Superior temporal gyrus (tissue), 1 donor: ENCODE results near the gene BTAF1.
"Not testable (repeated sequence)": the region's sequence is repeated elsewhere in the genome, so short reads cannot be mapped to it uniquely, and the experiment has no call there.

Experiments
- DNase-seq: peaks from one replicate; pipeline ENCODE4 v3.0.0-alpha.2; 2016; ENCODE audit errors: extremely low spot score

BTAF1 gene

DNA sequence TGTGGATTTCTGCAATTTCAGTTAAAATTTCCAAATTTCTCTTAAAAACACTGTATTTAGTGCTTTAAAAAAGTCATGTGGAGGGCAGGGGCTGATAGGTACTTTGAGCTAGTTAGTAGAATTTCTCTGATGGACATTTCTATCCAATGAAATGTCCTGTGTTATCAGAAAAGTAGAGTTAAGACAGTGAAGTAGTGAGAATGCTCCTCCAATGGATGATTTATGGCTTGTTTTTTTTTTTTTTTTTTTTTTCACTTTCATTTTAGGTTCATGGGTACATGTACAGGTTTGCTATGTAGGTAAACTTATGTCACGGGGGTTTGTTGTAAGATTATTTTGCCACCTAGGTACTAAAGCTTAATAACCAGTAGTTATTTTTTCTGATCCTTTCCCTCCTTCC lies 55.0 kb downstream of the BTAF1 start:
- DNase-seq = no peak

DNA sequence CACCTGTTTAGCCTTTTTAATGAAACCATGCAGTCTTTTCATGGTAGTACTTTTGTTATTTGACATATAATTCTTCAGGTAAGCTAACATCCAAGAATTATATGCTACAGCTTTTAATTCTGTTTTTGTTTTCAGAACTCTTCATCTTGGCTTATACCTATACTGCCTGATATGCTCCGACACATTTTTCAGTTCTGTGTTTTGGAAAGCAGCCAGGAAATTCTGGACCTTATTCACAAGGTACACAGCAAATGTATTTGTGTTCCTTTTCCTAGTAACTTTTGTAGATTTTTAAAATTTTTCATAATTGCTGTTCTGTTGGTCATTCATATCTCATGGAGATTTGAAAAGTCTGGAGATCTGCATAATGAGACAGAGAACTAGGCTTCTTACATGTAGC lies 56.7 kb downstream of the BTAF1 start:
- DNase-seq = no peak

DNA sequence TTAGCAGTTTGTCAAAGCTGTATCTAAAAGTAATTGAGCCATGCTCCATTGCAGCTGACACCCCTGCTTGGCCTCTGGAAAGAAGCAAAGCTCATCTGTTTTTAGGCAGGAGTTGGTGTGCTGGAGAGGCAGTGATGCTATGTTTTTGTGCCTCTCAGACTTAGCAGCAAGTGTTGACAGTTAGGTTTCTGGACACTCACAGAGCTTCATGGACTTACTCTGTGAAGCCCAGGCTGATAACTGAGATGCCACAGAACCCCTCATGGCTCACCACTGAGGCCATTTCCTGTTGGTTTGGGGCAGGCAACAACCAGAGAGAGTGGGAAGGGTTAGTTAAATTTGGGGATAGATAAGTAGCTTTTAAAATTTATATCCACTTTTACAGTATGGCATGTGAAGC lies 59.8 kb downstream of the BTAF1 start:
- DNase-seq = no peak

DNA sequence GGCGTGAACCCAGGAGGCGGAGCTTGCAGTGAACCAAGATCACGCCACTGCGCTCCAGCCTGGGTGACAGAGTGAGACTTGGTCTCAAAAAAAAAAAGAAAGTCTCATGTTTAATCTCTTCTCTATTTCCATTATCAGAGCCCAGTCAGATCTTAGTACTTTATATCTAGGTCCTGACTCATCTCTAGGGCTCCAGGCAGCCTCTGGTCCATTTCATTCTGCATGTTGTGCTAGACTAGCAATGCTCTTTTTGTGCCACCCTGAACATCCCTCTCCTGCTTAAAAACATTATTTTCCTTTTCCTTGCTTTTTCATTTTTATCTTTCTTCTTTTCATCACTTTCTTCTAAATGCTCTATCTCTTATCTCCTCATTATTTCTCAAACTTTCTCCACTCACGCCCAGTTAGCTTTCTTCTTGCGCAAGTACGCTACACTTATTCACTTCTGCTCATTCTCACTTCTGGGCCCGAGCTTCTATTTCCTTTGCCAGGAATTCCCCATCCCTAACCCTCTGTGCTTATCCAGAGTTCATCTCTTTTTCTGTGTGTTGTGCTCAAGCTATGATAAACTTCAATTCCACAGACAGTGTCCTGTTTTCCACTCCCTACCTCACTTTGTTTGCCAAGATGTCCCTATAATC lies 63.9 kb downstream of the BTAF1 start:
- no peak for DNase-seq

DNA sequence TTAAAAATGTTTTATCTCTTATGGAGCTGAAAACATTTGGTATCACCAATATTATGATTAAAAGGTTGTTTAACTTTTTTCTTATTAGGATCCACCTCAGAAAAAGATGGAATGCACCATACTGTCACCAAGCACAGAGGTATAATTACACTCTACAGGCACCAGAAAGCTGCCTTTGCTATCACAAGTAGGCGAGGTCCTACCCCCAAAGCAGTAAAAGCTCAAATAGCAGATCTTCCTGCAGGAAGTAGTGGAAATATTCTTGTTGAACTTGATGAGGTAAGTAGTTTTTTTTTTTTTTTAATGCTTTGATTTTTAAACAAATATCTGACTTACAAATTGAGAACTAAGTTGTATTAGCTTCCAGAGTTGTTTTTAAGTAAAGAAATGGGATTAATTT lies 68.5 kb downstream of the BTAF1 start:
- DNase-seq = no peak

DNA sequence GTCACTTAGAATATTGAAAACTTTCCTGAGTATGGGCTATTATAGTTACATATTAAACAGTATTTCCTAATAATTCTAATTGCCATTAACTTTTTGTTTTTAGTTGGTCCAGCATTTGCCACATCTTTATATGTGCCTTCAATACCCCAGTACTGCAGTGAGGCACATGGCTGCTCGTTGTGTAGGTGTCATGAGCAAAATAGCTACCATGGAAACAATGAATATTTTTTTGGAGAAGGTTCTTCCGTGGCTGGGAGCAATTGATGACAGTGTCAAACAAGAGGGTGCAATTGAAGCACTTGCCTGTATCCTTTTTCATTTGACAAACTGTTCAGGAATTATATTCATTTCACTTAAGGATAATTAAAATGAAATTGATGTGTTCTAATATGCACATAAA lies 72.7 kb downstream of the BTAF1 start:
- DNase-seq = no peak

DNA sequence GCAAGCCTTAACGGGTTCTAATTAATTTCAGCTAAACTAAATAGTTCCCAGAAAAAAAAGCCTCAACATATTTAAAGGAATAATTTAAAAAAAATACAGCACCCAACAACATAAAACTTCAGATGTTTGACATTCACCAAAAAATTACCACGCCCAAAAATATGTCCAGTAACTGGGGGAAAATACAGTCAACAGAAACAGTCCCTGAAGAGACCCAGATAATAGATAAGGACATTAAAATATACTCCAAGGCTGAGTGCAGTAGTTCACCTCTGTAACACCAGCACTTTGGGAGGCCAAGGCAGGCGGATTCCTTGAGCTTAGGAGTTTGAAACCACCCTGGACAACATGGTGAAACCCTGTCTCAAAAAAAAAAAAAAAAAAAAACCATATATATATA lies 78.0 kb downstream of the BTAF1 start:
- no peak for DNase-seq

DNA sequence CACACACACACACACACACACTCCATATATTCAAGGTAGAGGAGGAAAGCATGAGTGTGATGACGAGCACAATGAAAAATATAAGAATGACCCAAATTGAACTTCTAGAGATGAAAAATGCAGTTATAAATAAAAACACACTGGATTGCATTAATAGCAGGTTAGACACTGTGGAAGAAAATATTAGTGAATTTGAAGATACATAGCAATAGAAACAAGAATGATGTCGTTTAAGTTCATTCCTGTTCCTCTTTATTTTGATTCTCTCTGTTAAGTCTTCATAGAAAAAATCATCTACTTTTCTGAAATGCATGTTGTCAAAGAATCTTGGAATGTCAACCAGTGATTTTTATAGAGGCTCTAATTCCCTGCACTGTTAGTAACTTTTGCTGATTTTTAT lies 78.4 kb downstream of the BTAF1 start:
- DNase-seq = no peak

DNA sequence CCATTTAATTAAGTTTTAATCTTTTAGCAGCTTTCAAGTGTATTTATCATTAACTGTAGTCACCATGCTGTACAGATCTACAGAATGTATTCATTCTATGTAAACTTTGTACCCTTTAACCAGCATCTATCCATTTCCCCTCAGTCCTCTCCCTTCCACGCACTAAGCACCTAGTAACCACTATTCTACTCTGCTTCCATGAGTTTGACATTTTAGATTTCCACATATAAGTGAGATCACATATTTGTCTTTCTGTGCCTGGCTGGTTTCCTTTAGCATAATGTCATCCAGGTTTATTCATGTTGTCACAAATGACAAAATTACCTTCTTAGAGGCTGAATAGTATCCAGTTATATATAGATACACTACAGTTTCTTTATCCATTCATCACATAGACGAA lies 79.7 kb downstream of the BTAF1 start:
- no peak for DNase-seq

DNA sequence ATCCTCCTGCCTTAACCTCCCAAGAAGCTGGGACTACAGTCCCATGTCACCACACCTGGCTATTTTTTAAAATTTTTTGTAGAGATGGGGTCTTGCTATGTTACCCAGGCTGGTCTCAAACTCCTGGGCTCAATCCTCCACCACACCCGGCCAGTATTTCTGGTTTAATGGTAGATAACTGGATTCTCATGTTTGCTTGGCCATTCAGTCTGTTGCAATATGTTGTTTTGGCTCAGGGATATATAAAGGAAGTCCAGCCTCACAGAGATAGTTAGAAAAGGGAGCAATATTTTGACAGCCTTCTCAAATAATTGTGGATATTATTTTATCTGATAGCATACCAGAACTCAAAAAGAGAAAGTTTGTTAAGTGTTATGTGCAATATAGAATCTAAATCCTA lies 82.4 kb downstream of the BTAF1 start:
- no peak for DNase-seq

DNA sequence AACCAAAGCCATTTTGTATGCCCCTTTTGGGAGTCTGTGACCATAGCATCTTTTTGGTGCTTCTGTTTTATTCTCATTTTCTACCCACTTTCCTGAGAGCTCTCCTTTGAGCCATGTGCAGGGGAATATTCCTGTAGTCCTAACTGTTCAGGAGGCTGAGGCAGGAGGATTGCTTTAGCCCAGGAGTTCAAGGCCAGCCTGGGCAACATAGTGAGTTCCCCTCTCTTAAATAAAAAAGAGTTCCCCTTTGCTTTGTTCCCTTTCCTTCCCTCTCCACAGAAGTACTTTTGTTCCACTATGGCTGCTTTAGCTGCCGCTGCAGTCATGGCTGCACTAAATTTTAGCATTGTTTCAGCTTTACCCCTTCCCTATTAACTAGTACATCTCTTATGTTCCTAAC lies 85.9 kb downstream of the BTAF1 start:
- DNase-seq = no peak

DNA sequence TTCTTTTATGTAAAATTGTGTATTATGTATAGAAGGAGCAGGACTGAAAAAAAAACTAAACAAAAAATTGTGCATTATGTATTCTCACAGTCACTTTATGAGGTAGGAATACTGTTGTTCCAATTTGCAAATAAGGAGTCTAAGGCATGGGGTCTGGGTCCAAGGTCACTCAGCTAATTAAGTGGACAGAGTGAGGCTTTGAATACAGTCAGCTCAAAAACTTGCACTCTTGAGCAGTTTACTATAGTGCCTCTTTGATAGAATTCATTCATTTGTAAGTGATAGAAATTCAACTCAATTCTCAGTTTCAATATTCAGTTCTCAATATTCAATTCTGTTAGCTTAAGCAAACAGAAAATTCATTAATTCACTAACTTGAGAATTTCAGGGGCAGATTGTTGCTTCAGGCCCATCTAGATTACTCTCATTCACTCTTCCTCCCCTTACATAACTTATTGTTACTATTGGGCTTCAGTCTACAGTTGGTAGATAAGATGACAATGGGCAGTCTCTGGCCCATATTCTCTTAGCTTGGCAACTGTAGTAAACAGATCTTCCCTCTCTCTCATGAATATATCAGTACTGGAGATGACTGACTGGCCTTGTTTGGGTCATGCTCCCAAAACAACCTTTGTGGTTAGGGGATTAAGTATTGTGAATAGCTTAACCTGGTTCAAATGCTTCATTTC lies 86.6 kb downstream of the BTAF1 start:
- no peak for DNase-seq

DNA sequence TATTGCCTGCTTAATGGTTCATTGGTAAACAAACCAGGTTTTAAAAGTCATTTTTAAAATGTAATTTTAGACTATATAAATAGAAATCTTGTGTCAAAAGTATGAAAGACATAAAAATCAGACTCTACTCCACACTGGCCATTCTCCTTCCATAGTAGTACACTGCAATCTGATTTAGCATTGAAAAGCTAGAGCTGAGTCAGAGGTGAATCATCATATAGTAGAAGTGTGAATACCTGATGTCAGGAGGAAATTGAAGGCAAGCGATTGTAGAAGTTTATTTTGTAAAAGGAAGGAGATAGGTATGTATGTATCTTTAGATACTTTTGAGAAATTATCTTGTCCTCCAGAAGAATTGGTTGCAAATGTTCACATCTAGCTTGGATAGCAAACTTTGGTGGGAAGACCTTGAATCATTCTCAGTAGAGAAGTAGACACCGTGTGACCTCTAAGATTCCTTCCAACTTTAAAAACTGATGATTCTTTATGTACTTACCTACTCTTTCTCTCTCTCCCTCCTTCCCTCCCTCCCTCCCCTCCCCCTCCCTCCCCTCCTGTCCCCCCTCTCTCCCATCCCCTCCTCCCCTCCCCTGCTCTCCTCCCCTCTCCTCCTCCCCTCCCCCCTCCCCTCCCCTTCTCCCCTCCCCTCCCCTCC lies 88.1 kb downstream of the BTAF1 start:
- DNase-seq = no peak

DNA sequence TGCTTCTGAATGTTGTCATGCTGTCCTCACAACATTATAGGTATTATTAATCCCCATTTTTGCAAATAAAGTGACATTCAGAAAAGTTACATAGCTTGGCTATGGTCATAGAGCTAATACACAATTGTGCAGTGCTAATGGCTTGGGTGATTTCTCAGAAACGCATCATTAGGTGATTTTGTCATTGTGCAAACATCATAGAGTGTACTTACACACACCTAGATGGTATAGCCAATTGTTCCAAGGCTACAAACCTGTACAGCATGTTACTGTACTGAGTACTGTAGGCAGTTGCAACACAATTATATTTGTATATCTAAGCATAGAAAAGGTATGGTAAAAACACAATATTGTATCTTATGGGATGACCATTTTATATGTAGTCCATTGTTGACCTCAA lies 91.0 kb downstream of the BTAF1 start:
- no peak for DNase-seq

DNA sequence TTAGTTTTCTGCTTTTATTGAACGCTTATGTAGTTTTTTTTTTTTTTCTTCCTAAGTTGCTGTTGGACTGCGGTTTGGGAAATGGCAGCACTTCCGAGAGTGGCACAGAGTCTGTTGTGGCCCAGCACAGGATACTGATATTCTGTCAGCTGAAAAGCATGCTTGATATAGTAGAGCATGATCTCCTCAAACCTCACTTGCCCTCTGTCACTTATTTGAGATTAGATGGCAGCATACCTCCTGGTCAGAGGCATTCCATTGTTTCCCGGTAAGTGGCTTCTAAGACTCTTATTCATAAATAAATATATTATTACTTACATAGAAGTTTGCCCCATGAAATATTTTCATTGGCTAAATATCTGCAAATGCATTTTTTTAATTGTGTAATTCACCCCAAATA lies 101.1 kb downstream of the BTAF1 start:
- no peak for DNase-seq

DNA sequence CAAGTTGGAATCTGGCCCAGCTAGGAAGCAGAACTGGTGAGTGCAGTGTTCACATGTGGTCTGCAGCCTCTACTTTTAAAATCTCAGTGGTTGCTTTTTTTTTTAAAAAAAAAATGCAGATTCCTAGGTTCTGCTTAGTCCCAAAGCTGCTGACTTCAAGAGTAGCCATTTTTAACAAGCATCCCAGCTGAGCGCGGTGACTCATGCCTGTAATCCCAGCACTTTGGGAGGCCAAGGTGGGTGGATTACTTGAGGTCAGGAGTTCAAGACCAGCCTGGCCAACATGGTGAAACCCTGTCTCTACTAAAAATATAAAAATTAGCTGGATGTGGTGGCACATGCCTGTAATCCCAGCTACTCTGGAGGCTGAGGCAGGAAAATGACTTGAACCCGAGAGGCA lies 101.8 kb downstream of the BTAF1 start:
- DNase-seq = not testable (repeated sequence)

DNA sequence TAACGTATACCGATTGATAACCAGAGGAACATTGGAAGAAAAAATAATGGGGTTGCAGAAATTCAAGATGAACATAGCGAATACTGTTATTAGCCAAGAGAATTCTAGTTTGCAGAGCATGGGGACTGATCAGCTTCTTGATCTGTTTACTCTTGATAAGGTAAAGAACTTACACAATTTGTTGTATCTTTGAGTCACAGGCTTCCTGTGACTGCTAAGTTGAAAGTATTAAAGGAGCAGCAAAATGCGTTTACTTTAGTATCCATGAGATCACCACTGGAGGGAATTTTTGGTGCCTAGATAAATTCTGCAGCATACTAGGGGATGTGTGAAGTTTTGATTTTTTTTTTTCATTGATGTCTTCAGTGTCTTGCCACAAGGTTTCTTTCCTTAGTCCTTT lies 103.6 kb downstream of the BTAF1 start:
- no peak for DNase-seq

DNA sequence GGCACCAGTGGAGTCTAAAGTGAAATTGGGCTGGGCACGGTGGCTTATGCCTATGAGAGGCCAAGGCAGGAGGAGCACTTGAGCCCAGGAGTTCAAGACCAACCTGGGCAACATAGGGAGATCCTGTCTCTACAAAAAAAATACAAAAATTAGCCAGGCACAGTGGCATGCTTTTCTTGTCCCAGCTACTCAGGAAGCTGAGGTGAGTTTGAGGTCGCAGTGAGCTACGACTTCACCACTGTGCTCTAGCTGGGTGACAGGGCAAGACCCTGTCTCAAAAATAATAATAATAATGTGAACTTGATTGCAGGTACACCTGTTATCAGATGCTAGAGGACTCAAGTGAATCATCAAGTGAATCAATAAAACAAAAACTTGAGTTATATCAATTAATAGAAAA lies 108.0 kb downstream of the BTAF1 start:
- no peak for DNase-seq

DNA sequence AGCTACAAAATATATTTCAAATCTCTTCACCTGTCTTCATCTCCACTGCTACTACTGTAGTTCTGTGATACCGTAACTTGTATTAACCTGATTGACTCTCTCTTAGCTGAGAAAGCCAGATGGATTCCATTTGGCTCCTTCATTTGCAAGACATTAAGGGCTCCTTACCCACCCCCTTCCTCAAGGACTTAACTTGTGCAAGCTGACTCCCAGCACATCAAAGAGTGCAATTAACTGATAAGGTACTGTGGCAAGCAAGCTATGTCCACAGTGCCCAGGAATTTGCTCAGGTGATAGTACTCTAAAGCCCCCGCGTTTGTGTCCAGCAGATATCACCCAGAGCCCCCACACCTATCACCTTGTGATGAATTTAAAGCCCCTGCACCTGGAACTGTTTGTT lies 109.5 kb downstream of the BTAF1 start:
- DNase-seq = not testable (repeated sequence)

DNA sequence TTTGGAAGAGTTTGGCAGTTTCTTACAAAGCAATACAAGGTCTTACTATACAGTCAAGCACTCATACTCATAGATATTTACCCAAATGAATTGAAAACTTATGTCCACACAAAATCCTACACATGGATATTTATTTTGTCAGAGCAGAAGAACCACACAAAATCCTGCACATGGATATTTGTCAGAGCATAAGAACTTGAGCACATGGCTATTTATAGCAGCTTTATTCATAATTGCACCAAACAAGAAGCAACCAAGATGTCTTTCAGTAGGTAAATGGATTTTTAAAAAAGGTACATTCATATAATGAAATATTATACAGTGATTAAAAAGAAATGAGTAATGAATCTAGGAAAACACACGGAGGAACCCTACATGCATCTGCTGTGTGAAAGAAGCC lies 115.4 kb downstream of the BTAF1 start:
- DNase-seq = no peak

DNA sequence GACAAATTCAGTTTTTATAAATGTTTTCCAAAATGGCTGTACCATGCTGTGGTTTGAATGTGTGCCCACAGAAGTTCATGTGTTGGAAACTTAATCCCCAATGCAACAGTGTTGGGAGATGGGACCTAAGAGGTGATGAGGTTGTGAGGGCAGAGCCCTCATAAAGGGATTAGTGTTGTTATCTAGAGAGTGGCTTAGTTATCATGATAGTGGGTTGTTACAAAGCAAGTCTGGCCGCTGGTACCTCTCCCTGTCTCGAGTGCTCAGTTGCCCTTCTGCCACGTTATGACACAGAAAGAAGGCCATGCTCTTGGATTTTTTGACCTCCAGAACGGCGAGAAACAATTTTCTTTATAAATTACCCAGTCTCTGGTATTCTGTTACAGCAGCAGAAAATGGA lies 119.0 kb downstream of the BTAF1 start:
- no peak for DNase-seq

DNA sequence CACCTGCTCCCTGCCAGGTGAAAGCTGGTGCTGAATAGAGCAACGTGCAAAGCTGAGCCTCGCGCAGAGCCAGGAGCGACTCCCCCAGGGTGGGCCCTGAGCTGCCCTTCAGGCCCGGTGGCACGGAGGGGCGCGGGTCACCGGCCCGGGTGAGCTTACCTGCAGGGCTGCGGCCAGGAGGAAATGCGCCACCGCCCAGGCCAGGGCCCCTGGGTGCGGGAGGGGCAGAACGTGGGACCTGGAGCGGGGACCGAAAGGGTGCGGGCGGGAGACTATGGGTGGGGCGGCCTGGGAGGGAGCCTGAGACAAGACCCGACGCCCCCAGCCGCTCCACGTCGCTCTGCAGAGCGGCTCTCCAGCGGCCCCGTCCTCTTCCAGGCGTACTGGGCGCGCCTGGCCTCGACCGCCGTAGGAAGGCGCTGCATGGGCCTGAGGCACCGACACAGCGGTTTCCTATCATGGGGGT lies 122.1 kb downstream of the BTAF1 start:
- DNase-seq = no peak

DNA sequence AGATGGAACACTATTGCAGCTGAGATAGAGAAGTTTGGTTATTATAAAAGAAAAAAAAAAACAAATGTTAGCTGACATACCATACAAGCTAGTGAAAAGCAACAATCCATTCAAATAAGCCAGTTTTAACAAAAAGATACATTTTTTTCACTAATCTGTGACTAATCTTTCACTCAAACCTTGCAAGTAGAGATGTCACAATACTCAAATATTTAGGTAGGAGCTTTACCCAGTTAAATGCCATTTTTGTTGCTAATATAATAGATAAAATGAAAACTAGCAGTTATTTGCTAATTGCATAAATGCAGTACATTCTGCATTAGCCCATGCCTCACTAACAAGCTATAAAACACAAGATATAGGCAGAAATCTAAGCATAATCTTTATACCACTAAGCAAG lies 123.6 kb downstream of the BTAF1 start:
- no peak for DNase-seq
